Neural cell (in vitro differentiated cells): ENCODE measurements around the gene XRCC6. TPM values are rescaled to one million over a fixed set of nuclear protein-coding genes. Genes with fewer than 3 reads are reported as not detected.
"Not testable (repeated sequence)": the region's sequence is repeated elsewhere in the genome, so short reads cannot be mapped to it uniquely, and the experiment has no call there.

Experiments
- H2AFZ ChIP-seq: fragments of 200-600, 300-800 bp; sonication (generic), shearing (Covaris generic); 2 replicates; pipeline ENCODE4 v1.6.0; 2014; ENCODE audit warnings: low read depth, mild to moderate bottlenecking, antibody characterized with exemption, low read length, moderate library complexity
- H3F3A ChIP-seq: fragments of 200-600 bp; shearing (Covaris generic); 2 replicates; pipeline ENCODE4 v1.6.1; 2016; ENCODE audit warnings: mild to moderate bottlenecking, moderate library complexity, mixed read lengths, antibody characterized with exemption, low read length; ENCODE audit not compliant: insufficient read depth, poor library complexity, severe bottlenecking
- H3K27ac ChIP-seq: fragments of 200-600, 300-800 bp; sonication (generic), shearing (Covaris generic); 2 replicates; pipeline ENCODE4 v1.5.1; 2014; ENCODE audit warnings: mild to moderate bottlenecking, low read length, moderate library complexity
- H3K27me3 ChIP-seq: fragments of 300-800, 200-600 bp; sonication (generic), shearing (Covaris generic); 2 replicates; pipeline ENCODE4 v1.6.0; 2014; ENCODE audit warnings: mild to moderate bottlenecking, low read depth, low read length, moderate library complexity; ENCODE audit not compliant: insufficient read depth
- H3K36me3 ChIP-seq: fragments of 300-800, 200-600 bp; sonication (generic), shearing (Covaris generic); 2 replicates; pipeline ENCODE4 v1.5.1; 2014; ENCODE audit warnings: mild to moderate bottlenecking, antibody characterized with exemption, low read length, moderate library complexity; ENCODE audit not compliant: insufficient read depth
- H3K4me2 ChIP-seq: fragments of 300-800, 200-600 bp; sonication (generic), shearing (Covaris generic); 2 replicates; pipeline ENCODE4 v1.6.0; 2014; ENCODE audit warnings: mild to moderate bottlenecking, low read length
- H3K4me3 ChIP-seq: fragments of 300-800, 200-600 bp; sonication (generic), shearing (Covaris generic); 2 replicates; pipeline ENCODE4 v1.5.1; 2014; ENCODE audit warnings: mild to moderate bottlenecking, low read length, moderate library complexity
- H3K79me2 ChIP-seq: fragments of 200-600 bp; shearing (Covaris generic); replicated peaks from 2 replicates; pipeline ENCODE4 v1.6.0; 2014; ENCODE audit warnings: mild to moderate bottlenecking, low read length, moderate library complexity; ENCODE audit not compliant: insufficient read depth
- H3K9ac ChIP-seq: fragments of 300-800, 200-600 bp; sonication (generic), shearing (Covaris generic); 2 replicates; pipeline ENCODE4 v1.6.1; 2016; ENCODE audit warnings: mild to moderate bottlenecking, low read length, mixed read lengths
- H3K9me2 ChIP-seq: fragments of 200-600 bp; shearing (Covaris generic); 2 replicates; pipeline ENCODE4 v1.6.1; 2016; ENCODE audit warnings: mild to moderate bottlenecking, low read length, mixed read lengths; ENCODE audit not compliant: insufficient read depth
- H3K9me3 ChIP-seq: fragments of 200-600, 300-800 bp; sonication (generic), shearing (Covaris generic); 2 replicates; pipeline ENCODE4 v1.6.1; 2016; ENCODE audit warnings: mild to moderate bottlenecking, mixed run types, low read length, moderate library complexity, mixed read lengths
- H4K20me1 ChIP-seq: fragments of 200-600 bp; shearing (Covaris generic); 2 replicates; pipeline ENCODE4 v1.6.1; 2016; ENCODE audit warnings: mild to moderate bottlenecking, mixed run types; ENCODE audit not compliant: insufficient read depth
- EP300 ChIP-seq: fragments of 450-650 bp; conservative IDR thresholded peaks from 2 replicates; pipeline ENCODE4 v1.6.1; 2014; ENCODE audit warnings: antibody characterized with exemption, mild to moderate bottlenecking, moderate library complexity; ENCODE audit not compliant: poor library complexity, severe bottlenecking
- EZH2 ChIP-seq: fragments of 200-600, 300-800 bp; shearing (Covaris generic), sonication (generic); IDR thresholded peaks from 2 replicates; pipeline ENCODE4 v1.6.1; 2014; ENCODE audit warnings: antibody characterized with exemption, low read length, borderline replicate concordance, mild to moderate bottlenecking; ENCODE audit not compliant: insufficient read depth, poor library complexity, severe bottlenecking
- MXI1 ChIP-seq: fragments of 450-650 bp; conservative IDR thresholded peaks from 2 replicates; pipeline ENCODE4 v1.6.1; 2014; ENCODE audit warnings: antibody characterized with exemption, mild to moderate bottlenecking; ENCODE audit not compliant: poor library complexity, severe bottlenecking
- POLR2AphosphoS5 ChIP-seq: IDR thresholded peaks from 2 replicates; pipeline ENCODE4 v1.6.1; 2012
- RAD21 ChIP-seq: fragments of 450-650 bp; conservative IDR thresholded peaks from 2 replicates; pipeline ENCODE4 v1.6.1; 2014; ENCODE audit warnings: antibody characterized with exemption, mild to moderate bottlenecking, moderate library complexity
- SMC3 ChIP-seq: fragments of 450-650 bp; conservative IDR thresholded peaks from 2 replicates; pipeline ENCODE4 v1.6.1; 2014; ENCODE audit warnings: antibody characterized with exemption, mild to moderate bottlenecking, moderate library complexity; ENCODE audit not compliant: poor library complexity
- TAF1 ChIP-seq: IDR thresholded peaks from 2 replicates; pipeline ENCODE4 v1.6.1; 2012; ENCODE audit warnings: low read depth
- polyA plus RNA-seq: library from polyadenylated mRNA; depleted of rRNA; stranded (reverse); fragments of >200 nt; gene quantifications from 2 replicates; pipeline ENCODE4 v1.2.3, GENCODE V29; 2014
- TF ChIP-seq, protein P1 (sequence below): fragments of 450-650 bp; IDR thresholded peaks from 2 replicates; pipeline ENCODE4 v1.5.1; 2014; ENCODE audit warnings: antibody characterized with exemption, mild to moderate bottlenecking, moderate library complexity; ENCODE audit not compliant: poor library complexity, severe bottlenecking
- TF ChIP-seq, protein P2 (sequence below): IDR thresholded peaks from 2 replicates; pipeline ENCODE4 v1.6.1; 2012; ENCODE audit warnings: borderline replicate concordance

XRCC6 gene
- polyA plus RNA-seq, 1 donor from 2014 or later: 398 TPM

- no peaks in the 10 kb centered on the region for H3K27me3 ChIP-seq
- H3K79me2 ChIP-seq: no peaks in the 10 kb centered on the region
- H3K9me2 ChIP-seq: no peaks in the 10 kb centered on the region
- no peaks in the 10 kb centered on the region for H3F3A ChIP-seq
- no peak overlapping the region for H3K27ac ChIP-seq
- no peak overlapping the region for H3K4me2 ChIP-seq
- H3K4me3 ChIP-seq: no peak overlapping the region
- TF ChIP-seq EP300 (no peak), RAD21 (no peak), POLR2AphosphoS5 (no peak), MXI1 (no peak)
- TF ChIP-seq, protein P1, sequence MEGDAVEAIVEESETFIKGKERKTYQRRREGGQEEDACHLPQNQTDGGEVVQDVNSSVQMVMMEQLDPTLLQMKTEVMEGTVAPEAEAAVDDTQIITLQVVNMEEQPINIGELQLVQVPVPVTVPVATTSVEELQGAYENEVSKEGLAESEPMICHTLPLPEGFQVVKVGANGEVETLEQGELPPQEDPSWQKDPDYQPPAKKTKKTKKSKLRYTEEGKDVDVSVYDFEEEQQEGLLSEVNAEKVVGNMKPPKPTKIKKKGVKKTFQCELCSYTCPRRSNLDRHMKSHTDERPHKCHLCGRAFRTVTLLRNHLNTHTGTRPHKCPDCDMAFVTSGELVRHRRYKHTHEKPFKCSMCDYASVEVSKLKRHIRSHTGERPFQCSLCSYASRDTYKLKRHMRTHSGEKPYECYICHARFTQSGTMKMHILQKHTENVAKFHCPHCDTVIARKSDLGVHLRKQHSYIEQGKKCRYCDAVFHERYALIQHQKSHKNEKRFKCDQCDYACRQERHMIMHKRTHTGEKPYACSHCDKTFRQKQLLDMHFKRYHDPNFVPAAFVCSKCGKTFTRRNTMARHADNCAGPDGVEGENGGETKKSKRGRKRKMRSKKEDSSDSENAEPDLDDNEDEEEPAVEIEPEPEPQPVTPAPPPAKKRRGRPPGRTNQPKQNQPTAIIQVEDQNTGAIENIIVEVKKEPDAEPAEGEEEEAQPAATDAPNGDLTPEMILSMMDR: no peak
- H2AFZ ChIP-seq: no peak overlapping the region
- H3K9ac ChIP-seq: no peak overlapping the region
- peaks cover 7% of the 10 kb centered on the region for H3K36me3 ChIP-seq
- no peaks in the 10 kb centered on the region for H3K9me3 ChIP-seq
- H4K20me1 ChIP-seq: no peaks in the 10 kb centered on the region
Measured at GRCh38 chr22:41660416-41660815, 39.3 kb downstream of the XRCC6 start.

- Histone ChIP-seq H2AFZ (no peak overlapping the region), H3F3A (no peaks in the 10 kb centered on the region), H3K9me3 (no peaks in the 10 kb centered on the region), H4K20me1 (no peaks in the 10 kb centered on the region), H3K4me2 (no peak overlapping the region), H3K4me3 (no peak overlapping the region), H3K27me3 (no peaks in the 10 kb centered on the region), H3K9me2 (no peaks in the 10 kb centered on the region), H3K27ac (no peak overlapping the region), H3K36me3 (peaks cover 7% of the 10 kb centered on the region), H3K79me2 (no peaks in the 10 kb centered on the region), H3K9ac (no peak overlapping the region)
- TF ChIP-seq EZH2: no peak
- no peak for TF ChIP-seq MXI1
- TF ChIP-seq EP300: no peak
Measured at GRCh38 chr22:41661088-41661487, 40.0 kb downstream of the XRCC6 start.

GRCh38 chr22:41661713-41662112 is 40.6 kb downstream of the XRCC6 start:
- Histone ChIP-seq H3K27me3 (no peaks in the 10 kb centered on the region), H4K20me1 (no peaks in the 10 kb centered on the region), H3K79me2 (no peaks in the 10 kb centered on the region), H3K9ac (no peak overlapping the region), H3K36me3 (peaks cover 7% of the 10 kb centered on the region), H3K9me2 (no peaks in the 10 kb centered on the region), H3K4me3 (no peak overlapping the region), H2AFZ (no peak overlapping the region), H3K9me3 (no peaks in the 10 kb centered on the region), H3K27ac (no peak overlapping the region), H3F3A (no peaks in the 10 kb centered on the region), H3K4me2 (no peak overlapping the region)
- TF ChIP-seq RAD21: no peak
- TF ChIP-seq SMC3: no peak
- TF ChIP-seq, protein P1: no peak
- TF ChIP-seq EZH2: no peak
- TF ChIP-seq, protein P2, sequence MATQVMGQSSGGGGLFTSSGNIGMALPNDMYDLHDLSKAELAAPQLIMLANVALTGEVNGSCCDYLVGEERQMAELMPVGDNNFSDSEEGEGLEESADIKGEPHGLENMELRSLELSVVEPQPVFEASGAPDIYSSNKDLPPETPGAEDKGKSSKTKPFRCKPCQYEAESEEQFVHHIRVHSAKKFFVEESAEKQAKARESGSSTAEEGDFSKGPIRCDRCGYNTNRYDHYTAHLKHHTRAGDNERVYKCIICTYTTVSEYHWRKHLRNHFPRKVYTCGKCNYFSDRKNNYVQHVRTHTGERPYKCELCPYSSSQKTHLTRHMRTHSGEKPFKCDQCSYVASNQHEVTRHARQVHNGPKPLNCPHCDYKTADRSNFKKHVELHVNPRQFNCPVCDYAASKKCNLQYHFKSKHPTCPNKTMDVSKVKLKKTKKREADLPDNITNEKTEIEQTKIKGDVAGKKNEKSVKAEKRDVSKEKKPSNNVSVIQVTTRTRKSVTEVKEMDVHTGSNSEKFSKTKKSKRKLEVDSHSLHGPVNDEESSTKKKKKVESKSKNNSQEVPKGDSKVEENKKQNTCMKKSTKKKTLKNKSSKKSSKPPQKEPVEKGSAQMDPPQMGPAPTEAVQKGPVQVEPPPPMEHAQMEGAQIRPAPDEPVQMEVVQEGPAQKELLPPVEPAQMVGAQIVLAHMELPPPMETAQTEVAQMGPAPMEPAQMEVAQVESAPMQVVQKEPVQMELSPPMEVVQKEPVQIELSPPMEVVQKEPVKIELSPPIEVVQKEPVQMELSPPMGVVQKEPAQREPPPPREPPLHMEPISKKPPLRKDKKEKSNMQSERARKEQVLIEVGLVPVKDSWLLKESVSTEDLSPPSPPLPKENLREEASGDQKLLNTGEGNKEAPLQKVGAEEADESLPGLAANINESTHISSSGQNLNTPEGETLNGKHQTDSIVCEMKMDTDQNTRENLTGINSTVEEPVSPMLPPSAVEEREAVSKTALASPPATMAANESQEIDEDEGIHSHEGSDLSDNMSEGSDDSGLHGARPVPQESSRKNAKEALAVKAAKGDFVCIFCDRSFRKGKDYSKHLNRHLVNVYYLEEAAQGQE: no peak
- TF ChIP-seq MXI1: no peak
- TF ChIP-seq TAF1: no peak
- no peak for TF ChIP-seq EP300
- no peak for TF ChIP-seq POLR2AphosphoS5

- not testable (repeated sequence) for H3K9me3 ChIP-seq, H2AFZ ChIP-seq, H3K79me2 ChIP-seq, H3K4me3 ChIP-seq, H3K36me3 ChIP-seq, H3K4me2 ChIP-seq, H3K27ac ChIP-seq, H3K9me2 ChIP-seq, H3K9ac ChIP-seq, H3F3A ChIP-seq, H4K20me1 ChIP-seq, H3K27me3 ChIP-seq
Measured at GRCh38 chr22:41663594-41663993, 42.5 kb downstream of the XRCC6 start.
